Stimulated activated CD4-positive, alpha-beta T cell treated with anti-CD3 and anti-CD28 coated beads, Interleukin-4, amount 100 ng/mL, for 48 hours (primary cell): ENCODE measurements around the gene MBTPS1.

Experiments used
- DNase-seq, 2 donors: peaks; one replicate each; pipeline ENCODE4 v3.0.0-alpha.2; 2020; ENCODE audit warnings: low read depth in 2 of 2

Gene MBTPS1

DNA sequence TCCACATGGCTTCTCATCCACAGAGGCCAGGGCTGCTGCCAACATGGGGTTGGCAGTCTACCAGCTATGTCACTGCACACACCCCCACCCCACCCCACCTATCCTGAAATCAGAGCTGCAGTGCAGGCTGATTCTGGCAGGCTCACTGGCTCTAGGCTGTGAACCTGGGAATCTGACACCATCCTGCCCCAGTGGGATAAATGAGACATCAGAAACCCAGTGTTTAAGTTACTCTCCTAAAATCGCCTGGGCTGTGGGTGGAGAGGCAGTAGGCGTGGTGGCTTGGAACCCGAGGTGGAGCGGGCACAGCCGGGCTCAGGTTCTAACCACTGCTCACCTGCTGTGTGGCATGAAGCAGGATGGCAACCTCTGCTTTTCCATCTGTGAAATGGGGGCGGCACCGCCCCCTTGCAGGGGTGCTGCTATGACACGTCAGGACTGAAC is 79.7 kb downstream of the MBTPS1 start:
- DNase-seq: no peak

DNA sequence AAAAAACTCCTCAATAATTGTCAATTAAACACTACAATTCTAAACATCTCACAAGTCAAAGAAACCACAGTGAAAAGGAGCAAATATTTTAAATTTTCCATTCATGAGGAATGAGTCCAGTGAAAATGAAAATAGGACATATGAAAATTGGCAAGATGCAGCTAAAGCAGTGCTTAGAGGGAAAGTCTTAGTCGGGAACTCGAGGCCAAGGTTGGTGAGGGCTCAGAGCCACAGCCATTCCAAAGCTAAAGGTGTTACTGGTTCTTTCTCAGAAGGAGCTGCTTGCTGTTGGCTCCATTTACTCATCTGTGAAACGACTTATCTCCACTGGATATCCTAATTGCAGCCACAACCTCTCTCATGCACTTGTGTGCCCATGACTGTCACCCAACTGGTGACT is 80.6 kb downstream of the MBTPS1 start:
- DNase-seq: no peak

DNA sequence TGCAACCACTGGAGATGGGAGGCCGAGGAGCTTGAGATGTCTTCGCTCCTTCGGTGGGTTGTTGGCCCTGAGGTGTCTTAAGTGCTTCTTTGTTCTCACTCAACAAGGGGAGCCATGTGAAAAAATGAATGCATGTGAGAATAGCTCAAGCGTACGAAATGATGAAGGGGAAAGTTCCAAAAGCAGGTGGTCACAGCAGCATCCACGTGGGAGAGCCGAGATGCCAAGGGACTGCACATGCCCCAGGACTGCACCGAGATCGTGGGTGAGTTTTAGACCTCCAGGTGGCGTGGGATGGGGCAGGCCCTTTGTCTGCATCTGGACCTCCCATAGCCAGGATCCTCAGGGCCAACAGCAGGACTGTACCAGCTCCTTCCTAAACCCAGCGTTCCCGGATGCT is 82.2 kb downstream of the MBTPS1 start:
- no peak for DNase-seq

DNA sequence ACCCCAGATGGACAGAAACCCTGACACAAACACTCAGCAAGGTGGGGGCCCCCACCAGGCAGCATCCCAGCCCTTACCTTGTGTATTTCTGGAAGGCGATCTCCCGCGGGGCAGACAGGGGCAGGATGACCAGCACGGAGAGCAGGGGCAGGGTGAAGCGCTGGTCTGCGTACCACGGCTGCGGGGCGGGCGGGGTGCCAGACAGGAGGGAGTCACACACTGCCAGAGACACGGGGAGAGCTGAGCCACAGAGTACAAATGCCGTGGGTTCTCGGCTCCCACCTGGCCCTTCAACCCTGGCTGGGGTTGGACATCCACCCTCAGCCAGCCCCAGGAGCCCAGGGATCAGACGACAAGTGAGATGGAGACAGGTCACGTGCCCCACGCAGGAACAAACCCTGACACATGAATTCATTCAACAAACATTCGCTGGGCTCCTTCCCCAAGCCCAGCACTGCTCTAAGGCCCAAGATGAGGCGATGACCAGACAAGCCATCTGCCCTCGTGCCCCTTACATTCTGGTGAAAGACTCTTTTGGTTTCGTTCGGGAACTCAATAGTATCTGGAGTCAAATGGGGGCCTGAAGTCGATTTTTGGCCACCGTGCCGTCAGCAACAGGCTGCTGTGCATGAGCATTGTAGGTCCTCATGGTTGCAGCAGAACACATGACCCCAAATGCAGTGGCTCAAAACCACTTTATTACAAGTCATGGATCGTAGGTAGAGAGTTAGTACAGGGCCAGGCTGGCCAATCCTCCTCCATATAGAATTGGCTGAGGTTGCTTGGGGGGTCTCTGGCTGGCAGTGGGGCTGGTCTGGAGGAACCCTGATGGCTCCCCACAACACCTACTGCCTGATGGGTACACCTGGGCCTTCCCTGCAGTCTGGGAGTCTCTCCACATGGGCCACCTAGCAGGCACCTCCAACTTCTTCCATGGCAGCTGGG is 83.2 kb downstream of the MBTPS1 start:
- no peak for DNase-seq

DNA sequence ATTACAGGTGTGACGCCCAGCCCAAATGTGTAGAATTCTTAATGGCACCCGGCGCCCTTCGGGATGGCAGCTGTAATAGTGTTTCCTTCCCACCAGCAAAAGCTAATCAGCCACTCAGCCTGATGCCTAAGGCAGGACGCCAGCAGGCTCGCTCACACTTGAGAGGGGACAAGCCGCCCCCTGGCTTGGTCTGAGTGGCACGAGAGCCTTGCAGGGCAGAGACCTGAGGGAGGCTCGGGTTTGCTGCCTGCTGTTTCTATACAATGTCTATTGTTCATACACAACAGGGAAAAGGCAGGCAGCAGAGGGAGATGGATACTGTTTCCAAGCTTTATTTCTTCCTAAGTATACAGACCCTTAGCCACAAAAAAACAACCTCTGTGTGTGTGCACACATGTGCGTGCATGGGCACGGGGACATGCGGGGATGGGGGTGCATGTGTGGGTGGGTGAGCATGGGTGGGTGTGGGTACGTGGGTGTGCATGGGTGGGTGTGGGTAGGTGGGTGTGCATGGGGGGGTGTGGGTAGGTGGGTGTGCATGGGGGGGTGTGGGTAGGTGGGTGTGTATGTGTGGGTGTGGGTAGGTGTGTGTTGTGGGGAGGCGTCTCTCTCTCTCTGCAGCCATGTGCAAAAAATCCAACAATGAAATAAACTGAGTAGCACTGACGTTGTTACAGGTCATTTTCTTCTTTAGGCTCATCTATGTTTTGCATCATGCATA is 84.1 kb downstream of the MBTPS1 start:
- no peak for DNase-seq

DNA sequence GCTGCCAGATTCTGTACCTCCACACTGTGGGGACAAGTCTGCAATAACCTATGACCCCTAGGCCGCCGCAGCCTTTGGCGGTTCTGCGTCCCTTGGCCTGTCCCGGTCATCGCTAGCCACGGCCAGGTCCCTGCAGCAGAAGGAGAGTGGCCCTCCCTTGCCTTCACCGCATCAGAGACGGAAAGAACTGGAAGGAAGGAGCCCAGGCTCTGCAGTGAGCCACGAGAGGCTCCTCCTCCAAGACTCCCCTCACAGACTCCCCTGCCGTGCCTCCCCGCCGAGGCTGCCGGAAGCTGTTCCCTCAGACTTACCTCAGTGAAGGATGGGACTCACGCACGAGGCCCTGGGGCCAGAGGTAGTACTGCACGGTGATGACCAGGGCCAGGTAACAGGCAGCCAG is 85.2 kb downstream of the MBTPS1 start:
- DNase-seq: no peak

DNA sequence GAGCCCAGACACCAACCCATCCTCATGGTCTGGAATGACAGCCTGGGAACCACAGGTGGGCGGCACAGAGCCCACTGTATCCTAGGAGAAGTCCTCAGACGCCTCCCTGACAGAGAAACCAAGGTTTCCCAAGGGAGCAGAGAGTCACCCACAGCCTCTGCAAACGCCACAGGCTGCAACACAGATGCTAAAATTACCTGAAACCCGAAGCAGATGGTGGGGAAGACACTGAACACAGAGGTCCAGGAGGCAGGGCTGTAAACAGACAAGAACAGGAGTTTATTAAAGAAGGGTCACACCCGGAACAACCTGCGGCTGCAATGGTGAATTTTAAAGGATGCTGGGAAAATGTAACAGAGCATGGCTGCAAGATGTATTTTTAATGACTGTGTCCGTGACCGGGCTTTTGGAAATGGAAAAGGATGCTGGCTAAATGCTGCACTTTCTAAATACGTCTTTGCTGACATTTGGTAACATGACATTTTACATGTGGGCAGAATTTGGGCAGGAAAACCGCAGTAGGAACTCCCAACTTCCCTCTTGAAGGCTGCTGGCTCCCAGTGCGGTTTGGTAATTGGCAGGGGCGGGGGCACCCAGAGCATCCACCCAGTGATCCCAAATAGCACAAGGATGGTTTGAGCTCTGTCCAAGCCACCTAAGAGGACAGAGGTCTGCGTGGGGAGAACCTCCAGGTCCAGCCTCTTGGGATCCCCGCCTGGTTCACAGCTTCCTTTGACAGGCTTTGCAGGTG is 87.3 kb downstream of the MBTPS1 start:
- DNase-seq: no peak

DNA sequence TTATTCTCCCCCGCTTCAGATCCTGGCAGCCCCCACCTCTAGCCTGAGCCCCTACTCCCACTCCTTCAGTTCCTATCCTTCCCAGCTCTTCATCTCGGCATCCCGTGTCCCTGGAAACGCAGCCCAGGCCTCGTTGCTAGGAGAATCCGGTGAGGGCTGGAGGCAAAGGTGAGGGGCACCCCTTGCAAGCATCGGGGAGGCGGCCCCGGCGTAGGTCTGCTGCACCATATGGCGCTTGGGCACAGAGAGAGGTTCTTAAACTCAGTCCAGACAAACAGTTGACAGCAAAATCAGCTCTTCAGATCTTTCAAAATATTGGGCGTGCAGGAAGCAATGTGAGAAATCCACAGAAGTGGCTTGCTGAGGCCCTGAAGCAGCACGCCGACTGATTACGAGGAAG is 89.1 kb downstream of the MBTPS1 start:
- DNase-seq: no peak

DNA sequence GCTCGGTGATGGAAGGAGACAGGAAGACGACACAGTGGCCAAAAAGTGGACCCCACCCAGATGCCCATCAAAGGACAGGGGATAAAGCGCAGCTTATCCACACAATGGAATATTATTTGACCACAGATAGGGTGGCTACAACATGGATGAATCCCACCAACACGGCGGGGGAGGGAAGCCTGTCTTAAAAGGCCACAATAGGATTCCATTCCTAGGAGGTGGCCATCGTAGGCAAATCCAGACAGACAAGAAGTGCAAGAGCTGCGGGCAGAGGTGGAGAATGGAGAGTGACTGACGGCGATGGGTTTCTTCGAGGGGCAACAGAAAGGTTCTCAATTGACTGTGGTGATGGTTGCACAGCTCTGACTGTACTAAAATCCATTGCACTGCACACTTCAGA is 90.1 kb downstream of the MBTPS1 start:
- DNase-seq: no peak

DNA sequence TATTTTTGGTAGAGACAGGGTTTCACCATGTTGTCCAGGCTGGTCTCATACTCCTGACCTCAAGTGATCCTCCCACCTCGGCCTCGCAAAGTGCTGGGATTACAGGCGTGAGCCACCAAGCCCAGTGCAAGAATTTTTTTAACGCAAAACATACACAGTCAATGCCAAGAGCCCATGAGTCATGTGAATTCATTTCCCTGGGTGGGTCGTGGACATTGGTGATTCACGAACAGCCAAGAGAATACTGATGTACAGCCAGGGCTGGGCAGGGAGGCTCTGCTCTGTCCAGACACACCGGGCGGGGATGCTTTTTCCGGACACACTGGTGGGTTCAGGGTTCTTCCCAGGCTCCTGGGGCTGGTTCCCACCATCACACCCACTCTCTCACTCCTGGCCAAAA is 91.9 kb downstream of the MBTPS1 start:
- DNase-seq: no peak

DNA sequence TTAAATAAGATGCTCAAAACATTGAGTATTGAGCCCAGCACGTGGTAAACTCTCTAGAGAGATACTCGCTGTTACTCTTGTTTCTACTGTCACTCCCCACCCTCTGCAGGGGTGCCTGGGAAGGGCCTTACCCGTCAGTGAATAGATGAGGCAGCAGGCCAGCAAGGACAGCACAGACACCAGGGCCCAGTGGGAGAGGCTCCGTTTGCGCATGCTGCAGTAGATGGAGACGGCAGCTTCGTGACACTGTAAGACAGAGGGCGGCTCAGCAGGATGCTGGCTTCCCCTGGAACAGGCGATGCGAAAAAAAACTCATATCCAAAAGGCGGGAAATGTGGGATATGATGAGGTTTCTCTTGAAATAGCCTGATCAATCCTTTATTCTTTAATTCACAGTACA is 94.1 kb downstream of the MBTPS1 start:
- no peak for DNase-seq

DNA sequence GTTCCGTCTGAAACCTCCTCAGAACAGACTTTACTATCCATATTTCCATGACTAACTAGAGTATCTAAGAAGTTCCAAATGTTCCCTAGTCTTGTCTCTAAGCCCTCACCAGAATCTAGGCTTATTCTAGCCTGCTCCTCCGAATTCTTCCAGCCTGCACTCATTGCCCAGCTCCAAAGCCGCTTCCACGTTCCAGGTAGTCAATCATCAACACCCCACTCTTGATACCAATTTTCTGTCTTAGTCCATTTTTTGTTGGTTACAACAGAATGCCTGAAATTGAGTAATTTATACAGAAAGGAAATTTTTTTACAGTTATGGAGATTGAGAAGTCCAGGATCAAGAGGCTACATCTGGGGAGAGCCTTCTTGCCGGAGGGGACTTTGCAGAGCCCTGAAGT is 95.3 kb downstream of the MBTPS1 start:
- DNase-seq: no peak

DNA sequence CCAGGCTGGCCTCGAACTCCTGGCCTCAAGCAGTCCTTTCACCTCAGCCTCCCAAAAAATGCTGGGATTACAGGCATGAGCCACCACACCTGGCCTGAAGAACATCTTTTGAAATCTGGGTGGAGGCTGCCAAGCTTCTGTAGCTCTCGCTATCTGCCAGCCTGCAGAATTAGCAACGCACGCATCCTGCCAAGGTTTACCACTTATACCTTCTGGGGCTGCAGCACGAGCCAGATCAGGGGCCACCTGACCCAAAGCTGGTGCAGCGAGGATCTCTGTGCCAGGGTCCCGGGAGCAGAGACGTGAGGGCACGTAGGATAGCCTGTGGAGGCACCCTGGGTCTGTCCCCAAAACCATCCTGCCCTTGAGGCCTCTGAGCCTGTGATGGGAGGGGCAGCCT is 96.4 kb downstream of the MBTPS1 start:
- no peak for DNase-seq

DNA sequence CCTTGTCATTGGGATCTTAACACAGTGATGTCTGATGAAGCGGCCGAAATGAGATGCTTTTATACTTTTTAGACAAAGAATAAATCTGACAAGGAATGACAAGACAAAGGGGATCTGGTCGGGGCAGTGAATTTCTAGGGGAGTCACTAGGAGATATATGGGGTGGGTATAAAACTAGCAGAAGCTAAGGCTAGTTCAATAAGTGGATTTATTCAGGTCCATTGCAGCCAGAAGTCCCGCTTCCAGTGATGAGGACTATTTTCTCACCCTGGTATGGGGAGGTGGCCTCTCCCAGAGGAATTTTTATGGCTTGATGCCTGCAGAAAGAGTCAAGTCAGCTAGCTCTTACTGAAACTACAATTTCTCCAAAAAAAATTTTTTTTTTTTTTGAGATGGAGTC is 98.0 kb downstream of the MBTPS1 start:
- no peak for DNase-seq

DNA sequence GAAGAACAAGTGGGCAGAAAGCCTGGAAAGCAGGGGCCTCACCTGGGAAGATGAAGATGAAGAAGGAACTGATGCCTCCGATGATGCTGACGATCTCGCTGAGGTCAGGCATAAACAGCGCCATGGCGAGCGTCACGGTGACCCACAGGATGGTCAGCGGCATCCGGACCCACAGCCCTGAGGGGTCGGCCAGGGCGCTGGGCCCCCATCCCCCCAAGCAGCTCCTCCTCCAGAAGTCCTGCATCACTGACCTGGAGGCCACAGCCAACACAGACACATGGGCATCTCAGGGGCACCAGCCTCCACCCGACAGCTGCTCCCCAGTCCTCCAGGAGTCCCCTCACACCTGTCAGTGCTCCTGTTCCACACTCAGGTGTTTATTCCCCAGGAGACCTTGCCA is 100.3 kb downstream of the MBTPS1 start:
- DNase-seq: no peak

DNA sequence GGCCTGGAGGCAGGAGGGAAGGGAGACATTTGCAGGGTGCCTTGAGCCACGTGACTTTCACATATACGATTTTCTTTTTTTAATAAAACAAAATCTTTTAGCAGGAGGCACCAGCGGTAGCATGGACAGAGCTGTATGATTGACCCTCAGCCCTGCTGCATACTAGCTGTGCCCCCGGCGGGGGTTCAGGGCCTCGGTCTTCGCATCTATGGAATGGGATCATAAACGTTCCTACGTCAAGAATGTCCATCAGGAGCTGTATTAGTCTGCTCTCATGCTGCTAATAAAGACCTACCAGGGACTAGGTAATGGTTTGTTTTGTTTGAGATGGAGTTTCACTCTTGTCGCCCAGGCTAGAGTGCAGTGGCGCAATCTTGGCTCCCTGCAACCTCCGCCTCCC is 101.3 kb downstream of the MBTPS1 start:
- DNase-seq: no peak

DNA sequence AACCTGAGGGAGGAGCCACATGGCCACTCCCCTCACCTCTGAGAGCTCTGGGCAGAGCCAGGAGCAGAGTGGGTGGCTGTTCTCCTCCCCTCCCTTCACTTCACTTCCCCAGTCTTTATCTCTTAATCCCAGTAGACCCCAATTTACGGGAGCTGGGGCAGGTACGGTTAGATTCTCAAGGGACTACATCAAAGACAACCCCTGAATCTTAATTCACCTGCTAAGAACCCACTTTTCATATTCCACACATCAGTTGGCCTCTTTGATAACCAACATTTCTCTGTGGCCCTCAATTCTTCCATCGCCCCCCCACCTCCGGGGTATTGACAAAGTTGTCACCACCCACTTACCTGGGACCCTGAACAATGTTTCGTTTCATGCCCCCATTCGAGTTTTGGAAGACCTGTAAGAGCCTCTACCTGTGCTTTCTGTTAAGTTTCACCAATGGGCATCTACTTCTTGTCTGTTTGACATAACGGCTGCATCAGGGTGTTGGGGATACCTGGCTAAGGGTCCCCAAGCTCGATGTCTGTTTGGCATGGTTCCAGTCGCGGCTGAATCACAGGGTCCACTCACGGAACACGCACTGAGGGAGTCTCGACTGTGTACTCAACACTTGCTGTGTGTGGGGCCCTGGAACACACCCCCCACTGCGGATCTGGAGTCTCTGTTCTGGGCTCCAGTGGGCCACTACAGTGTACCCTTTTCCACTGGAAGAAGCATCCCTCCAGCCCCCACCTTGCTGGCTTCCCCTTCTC is 102.0 kb downstream of the MBTPS1 start:
- DNase-seq: no peak

DNA sequence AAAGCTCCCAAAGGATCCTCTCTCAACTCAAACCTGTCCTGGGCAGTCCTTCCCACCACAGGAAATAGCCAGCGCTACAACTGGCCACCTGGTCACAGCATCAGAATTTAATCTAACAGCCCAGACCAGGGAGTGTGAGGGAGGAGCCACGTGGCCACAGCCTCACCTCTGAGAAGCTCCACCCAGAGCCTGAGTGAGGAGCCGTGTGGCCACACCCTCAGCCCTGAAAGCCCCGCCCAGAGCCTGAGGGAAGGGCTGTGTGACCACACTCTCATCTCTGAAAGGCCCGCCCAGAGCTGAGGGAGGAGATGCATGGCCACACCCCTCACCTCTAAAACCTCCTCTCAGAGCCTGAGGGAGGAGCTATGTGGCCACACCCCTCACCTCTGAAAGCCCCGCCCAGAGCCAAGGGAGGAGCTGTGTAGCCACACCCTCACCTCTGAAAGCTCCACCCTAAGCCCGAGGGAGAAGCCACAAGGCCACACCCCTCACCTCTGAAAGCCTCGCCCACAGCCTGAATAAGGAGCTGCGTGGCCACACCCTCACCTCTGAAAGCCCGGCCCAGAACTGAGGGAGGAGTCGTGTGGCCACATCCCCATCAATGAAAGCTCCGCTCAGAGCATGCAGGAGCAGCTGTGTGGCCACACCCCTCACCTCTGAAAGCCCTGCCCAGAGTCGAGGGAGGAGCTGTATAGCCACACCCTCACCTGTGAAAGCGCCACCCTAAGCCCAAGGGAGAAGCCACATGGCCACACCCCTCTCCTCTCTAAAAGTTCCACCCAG is 102.8 kb downstream of the MBTPS1 start:
- DNase-seq: peak; percentile 41 to 71

DNA sequence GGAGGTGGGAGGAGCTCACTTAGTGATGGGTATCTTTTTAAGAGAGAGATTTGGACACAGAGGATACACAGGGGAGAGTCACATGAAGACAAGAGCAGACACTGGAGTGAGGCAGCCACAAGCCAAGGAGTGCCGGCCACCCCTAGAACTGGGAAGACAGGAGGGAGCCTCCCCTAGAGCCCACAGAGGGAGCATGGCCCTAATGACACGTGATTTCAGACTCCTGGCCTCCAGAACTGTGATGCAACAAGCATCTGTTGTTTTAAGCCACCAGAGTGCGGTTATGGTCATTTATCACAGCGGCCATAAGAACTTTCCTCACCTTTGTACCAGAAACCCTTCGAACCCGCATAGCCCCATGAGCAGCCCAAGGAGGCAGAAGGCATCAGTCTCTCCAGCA is 107.5 kb downstream of the MBTPS1 start:
- no peak for DNase-seq

DNA sequence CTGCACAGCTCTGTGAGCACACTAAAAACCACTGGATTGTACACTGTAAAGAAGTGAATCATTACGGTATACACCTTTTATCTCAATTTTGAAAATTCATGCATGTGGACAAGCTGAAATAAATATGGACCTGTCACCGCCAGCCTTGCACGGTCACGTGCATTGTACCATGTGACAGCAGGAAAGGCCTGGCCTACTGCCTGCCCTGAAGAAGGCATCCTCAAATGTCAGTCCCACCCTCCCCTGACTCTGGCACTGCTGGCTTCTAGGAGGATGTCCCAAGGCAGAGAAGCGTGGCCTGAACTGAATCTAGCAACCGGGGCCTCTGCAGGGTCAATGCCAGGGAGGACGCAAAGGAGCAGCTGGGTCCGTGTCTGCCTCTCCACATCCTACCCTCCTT is 108.8 kb downstream of the MBTPS1 start:
- no peak for DNase-seq

DNA sequence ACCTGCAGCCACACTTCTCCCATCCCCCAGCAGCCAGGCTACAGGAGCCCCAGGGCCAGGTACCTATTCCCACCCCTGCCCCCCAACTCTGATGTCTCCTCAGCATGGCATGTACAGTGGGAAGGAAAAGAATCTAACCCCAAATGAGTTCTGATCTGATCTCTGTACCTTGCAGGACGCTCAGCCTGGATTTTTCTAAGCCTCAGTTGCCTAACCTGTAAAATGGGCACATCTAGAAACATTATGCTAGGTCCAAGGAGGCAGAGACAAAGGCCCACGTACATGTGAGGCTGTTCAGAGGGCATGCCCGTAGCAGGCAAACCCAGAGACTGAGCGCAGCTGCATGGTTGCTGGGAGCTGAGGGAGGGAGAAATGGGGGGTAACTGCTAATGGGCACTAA is 109.2 kb downstream of the MBTPS1 start:
- DNase-seq: no peak
